ENCODE measurements around the gene ZWILCH. TPM values are rescaled to one million over a fixed set of nuclear protein-coding genes. Genes with fewer than 3 reads are reported as not detected.

The ZWILCH gene
- polyA plus RNA-seq, 2 donors, result 4.5 to 7.9 TPM

DNA sequence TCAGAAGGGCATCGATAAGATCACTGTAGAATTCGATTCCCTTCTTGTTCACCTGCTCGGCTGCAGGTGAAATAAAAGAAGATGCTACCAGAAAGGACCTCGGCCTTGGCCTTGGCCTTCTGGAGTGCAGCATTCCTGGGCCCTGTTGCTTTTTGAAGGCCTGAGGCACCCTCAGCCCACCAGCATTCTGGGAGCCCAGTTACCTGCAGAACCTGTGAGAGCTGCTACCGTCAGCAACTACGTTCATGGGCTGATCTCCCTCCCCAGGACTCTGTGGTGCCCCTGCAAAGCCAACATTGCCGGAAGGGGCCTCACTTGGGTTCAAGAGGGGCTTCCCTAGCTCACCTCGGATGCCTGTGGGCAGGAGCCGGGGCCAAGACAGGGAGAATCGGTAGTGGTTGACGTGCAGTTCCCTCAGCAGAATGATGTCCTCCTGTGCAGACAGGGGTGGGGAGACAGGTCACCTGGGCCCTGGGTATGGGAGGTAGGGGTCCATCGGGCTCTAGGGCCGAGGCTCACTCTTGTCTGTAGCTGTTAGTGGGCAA is 58.5 kb downstream of the ZWILCH start:
- H3K36me3 ChIP-seq (ENCODE audit: control insufficient read depth in 2 of 2, insufficient read depth in 2 of 2, low read length in 1 of 2), result no peaks in the 10 kb centered on the region
- no peak overlapping the region for H3K27ac ChIP-seq (ENCODE audit: low read depth in 2 of 2, low read length in 1 of 2)
- H3K9me3 ChIP-seq (ENCODE audit: control insufficient read depth in 2 of 2, insufficient read depth in 1 of 2, low read depth in 1 of 2, low read length in 1 of 2), result no peaks in the 10 kb centered on the region
- H3K27me3 ChIP-seq (ENCODE audit: control insufficient read depth in 1 of 2, insufficient read depth in 2 of 2, low read length in 2 of 2), result no peaks in the 10 kb centered on the region
- WGBS, 2 donors, result 93 to 94% methylated on average over 13 of the region's 13 CpGs
- H3K4me1 ChIP-seq (ENCODE audit: control insufficient read depth in 2 of 2, insufficient read depth in 2 of 2, low read length in 1 of 2), result no peaks in the 10 kb centered on the region
- H3K4me3 ChIP-seq (ENCODE audit: low read depth in 1 of 2, low read length in 2 of 2), result no peak overlapping the region

DNA sequence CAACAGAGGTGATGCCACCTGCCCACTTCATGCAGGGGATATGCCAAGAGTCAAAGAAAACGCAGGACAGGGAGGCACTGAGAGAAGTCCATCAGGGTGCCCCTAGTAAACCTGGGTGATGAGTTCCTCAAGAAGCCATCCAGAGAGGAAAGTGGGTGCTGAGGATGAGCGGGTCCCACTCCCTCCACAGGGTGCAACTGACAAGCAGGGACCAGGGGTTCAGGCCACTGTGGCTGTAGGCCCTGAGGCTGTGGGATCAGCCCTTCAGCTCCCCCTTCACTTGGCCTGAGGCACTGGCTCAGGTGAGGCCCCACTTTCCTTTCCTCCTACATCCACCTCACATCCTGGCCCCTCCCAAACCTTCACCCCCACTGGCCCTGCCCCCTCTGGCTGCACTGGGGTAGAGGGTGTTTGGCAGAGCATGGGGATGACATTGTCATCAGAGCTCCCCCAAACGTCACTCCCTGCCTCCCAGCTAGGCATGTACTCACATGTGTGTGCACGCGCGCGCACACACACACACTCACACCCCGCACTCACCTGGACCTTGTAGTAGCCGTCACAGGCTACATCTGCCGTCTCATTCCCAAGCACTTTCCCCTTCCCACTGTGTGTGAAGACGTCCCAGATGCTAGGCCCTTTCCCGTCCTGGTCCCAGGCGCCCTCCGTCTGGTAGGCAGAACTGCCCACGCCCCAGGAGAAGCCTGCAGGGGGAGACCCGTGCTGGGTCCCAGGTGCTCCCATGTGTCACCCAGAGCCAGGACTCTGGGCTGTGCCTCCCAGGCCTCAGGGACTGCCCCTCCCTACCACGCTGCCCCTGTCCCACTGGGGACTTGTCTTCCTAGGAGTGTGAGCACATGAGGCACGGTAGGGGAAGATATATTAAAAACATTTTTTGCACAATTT is 59.3 kb downstream of the ZWILCH start:
- Histone ChIP-seq H3K4me1 (ENCODE audit: control insufficient read depth in 2 of 2, insufficient read depth in 2 of 2, low read length in 1 of 2) (no peaks in the 10 kb centered on the region), H3K27ac (ENCODE audit: low read depth in 2 of 2, low read length in 1 of 2) (no peak overlapping the region), H3K27me3 (ENCODE audit: control insufficient read depth in 1 of 2, insufficient read depth in 2 of 2, low read length in 2 of 2) (no peaks in the 10 kb centered on the region), H3K36me3 (ENCODE audit: control insufficient read depth in 2 of 2, insufficient read depth in 2 of 2, low read length in 1 of 2) (no peaks in the 10 kb centered on the region), H3K9me3 (ENCODE audit: control insufficient read depth in 2 of 2, insufficient read depth in 1 of 2, low read depth in 1 of 2, low read length in 1 of 2) (no peaks in the 10 kb centered on the region), H3K4me3 (ENCODE audit: low read depth in 1 of 2, low read length in 2 of 2) (no peak overlapping the region)
- WGBS, 2 donors, result 68 to 76% methylated on average over 18 of the region's 18 CpGs

DNA sequence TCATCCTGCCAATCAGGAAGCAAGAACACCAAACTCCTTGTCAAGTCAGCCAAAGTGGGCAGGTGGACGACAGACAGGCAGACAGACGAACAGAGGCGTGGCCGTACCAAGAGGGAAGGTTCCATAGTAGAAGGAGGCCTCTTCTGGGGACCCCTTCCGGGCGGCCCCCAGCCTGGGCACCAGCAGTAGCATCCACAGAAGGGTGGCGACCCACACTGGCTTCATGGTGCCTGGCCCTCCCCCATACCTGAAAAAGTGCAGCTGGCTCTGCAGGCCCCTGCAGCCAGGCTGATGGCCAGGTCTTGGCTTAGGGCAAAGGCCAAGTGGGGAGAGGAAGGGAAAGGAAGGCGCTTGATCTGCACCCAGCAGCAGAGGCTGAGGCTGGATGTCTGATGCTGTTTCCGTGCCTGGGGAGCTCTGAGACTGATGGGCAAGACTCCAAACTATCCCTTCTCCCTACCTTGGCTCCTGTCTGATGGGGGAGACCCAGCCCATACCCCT is 60.1 kb downstream of the ZWILCH start:
- H3K9me3 ChIP-seq (ENCODE audit: control insufficient read depth in 2 of 2, insufficient read depth in 1 of 2, low read depth in 1 of 2, low read length in 1 of 2), result no peaks in the 10 kb centered on the region
- H3K27me3 ChIP-seq (ENCODE audit: control insufficient read depth in 1 of 2, insufficient read depth in 2 of 2, low read length in 2 of 2), result no peaks in the 10 kb centered on the region
- H3K4me3 ChIP-seq (ENCODE audit: low read depth in 1 of 2, low read length in 2 of 2), result no peak overlapping the region
- no peak overlapping the region for H3K27ac ChIP-seq (ENCODE audit: low read depth in 2 of 2, low read length in 1 of 2)
- H3K4me1 ChIP-seq (ENCODE audit: control insufficient read depth in 2 of 2, insufficient read depth in 2 of 2, low read length in 1 of 2), result no peaks in the 10 kb centered on the region
- 74 to 85% methylated on average over 9 of the region's 9 CpGs for WGBS, 2 donors
- H3K36me3 ChIP-seq (ENCODE audit: control insufficient read depth in 2 of 2, insufficient read depth in 2 of 2, low read length in 1 of 2), result no peaks in the 10 kb centered on the region

DNA sequence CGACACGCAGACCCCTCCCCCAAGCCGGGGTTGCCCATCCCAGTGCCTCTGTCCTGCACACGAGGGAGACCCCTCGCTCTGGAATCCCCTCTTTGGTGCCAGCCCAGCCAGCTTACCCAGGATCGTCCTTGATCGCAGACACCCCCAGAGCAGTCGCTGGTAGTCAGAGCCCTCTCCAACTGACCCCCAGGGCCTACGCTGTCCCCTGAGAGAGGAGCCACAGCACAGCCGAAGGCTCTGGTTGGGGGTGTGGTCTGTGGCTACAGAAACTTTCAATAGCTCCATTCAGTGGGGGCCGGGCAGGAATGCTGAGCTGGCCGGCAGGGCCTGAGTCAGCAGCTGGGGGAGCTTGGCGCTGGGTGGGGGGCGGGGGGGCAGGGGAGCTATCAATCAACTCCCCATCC is 60.6 kb downstream of the ZWILCH start, which contains the start of gene LCTL:
TSS of gene LCTL (minus strand) at position 258 of the 404 bp plus-strand sequence. CDS start 633 bp downstream, outside the sequence.
- Histone ChIP-seq H3K27me3 (ENCODE audit: control insufficient read depth in 1 of 2, insufficient read depth in 2 of 2, low read length in 2 of 2) (no peaks in the 10 kb centered on the region), H3K4me3 (ENCODE audit: low read depth in 1 of 2, low read length in 2 of 2) (no peak within 1 kb of the TSS), H3K9me3 (ENCODE audit: control insufficient read depth in 2 of 2, insufficient read depth in 1 of 2, low read depth in 1 of 2, low read length in 1 of 2) (no peaks in the 10 kb centered on the region), H3K4me1 (ENCODE audit: control insufficient read depth in 2 of 2, insufficient read depth in 2 of 2, low read length in 1 of 2) (no peaks in the 10 kb centered on the region), H3K36me3 (ENCODE audit: control insufficient read depth in 2 of 2, insufficient read depth in 2 of 2, low read length in 1 of 2) (no peaks in the 10 kb centered on the region), H3K27ac (ENCODE audit: low read depth in 2 of 2, low read length in 1 of 2) (no peak within 1 kb of the TSS)
- WGBS, 2 donors, result 56 to 58% methylated on average over 14 of the region's 14 CpGs

DNA sequence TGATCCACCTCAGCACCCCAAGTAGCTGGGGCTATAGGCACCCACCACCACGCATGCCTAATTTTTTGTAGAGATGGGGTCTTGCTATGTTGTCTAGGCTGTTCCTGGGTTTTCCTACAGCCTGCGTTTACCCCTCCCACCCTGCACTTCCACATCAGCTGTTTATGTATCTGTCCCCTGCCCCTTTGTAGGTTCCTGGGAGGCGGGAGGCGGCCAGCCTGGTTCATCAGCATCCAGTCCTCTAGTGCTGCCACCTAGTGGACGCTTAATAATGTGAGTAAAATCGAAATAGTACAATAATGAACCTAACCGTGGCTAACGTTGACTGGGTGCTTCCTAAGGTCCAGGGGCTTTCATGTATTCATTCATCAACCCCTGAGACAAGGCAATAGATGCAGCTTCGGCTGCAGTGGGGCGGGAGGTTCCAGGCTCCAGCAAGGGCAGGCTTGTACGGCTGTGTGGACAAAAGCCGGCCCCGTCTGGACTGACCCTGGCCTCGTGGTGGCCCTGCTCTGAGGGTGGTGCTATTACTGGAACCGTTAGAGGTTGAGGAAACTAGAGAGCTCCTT is 61.9 kb downstream of the ZWILCH start:
- WGBS, 2 donors, result 29 to 32% methylated on average over 15 of the region's 15 CpGs
- no peak overlapping the region for H3K4me3 ChIP-seq (ENCODE audit: low read depth in 1 of 2, low read length in 2 of 2)
- no peak overlapping the region for H3K27ac ChIP-seq (ENCODE audit: low read depth in 2 of 2, low read length in 1 of 2)
- no peaks in the 10 kb centered on the region for H3K36me3 ChIP-seq (ENCODE audit: control insufficient read depth in 2 of 2, insufficient read depth in 2 of 2, low read length in 1 of 2)
- H3K27me3 ChIP-seq (ENCODE audit: control insufficient read depth in 1 of 2, insufficient read depth in 2 of 2, low read length in 2 of 2), result no peaks in the 10 kb centered on the region
- H3K4me1 ChIP-seq (ENCODE audit: control insufficient read depth in 2 of 2, insufficient read depth in 2 of 2, low read length in 1 of 2), result no peaks in the 10 kb centered on the region
- no peaks in the 10 kb centered on the region for H3K9me3 ChIP-seq (ENCODE audit: control insufficient read depth in 2 of 2, insufficient read depth in 1 of 2, low read depth in 1 of 2, low read length in 1 of 2)

DNA sequence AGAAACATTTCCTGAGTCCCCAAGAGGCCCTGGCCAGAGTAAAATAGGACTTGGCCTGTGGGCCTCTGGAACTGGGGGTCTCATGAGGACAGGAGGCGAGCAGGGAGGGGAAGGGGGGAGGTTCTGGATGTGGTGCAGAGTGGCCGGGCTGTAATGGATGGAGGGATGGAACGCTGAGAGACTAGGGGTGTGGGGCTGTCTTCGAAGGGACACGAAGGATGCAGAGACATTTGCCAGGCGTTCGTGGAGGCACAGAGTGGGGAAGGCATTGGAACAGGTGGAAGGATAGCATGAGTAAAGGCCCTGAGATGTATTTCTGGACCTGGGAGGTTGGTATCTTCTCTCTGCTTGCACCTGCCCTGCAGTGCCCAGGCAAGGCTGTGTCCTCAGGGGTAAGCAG is 62.8 kb downstream of the ZWILCH start:
- Histone ChIP-seq H3K27ac (ENCODE audit: low read depth in 2 of 2, low read length in 1 of 2) (no peak overlapping the region), H3K4me3 (ENCODE audit: low read depth in 1 of 2, low read length in 2 of 2) (no peak overlapping the region), H3K9me3 (ENCODE audit: control insufficient read depth in 2 of 2, insufficient read depth in 1 of 2, low read depth in 1 of 2, low read length in 1 of 2) (no peaks in the 10 kb centered on the region), H3K4me1 (ENCODE audit: control insufficient read depth in 2 of 2, insufficient read depth in 2 of 2, low read length in 1 of 2) (no peaks in the 10 kb centered on the region), H3K36me3 (ENCODE audit: control insufficient read depth in 2 of 2, insufficient read depth in 2 of 2, low read length in 1 of 2) (no peaks in the 10 kb centered on the region), H3K27me3 (ENCODE audit: control insufficient read depth in 1 of 2, insufficient read depth in 2 of 2, low read length in 2 of 2) (no peaks in the 10 kb centered on the region)
- WGBS, 2 donors, result 88 to 91% methylated on average over 7 of the region's 7 CpGs

DNA sequence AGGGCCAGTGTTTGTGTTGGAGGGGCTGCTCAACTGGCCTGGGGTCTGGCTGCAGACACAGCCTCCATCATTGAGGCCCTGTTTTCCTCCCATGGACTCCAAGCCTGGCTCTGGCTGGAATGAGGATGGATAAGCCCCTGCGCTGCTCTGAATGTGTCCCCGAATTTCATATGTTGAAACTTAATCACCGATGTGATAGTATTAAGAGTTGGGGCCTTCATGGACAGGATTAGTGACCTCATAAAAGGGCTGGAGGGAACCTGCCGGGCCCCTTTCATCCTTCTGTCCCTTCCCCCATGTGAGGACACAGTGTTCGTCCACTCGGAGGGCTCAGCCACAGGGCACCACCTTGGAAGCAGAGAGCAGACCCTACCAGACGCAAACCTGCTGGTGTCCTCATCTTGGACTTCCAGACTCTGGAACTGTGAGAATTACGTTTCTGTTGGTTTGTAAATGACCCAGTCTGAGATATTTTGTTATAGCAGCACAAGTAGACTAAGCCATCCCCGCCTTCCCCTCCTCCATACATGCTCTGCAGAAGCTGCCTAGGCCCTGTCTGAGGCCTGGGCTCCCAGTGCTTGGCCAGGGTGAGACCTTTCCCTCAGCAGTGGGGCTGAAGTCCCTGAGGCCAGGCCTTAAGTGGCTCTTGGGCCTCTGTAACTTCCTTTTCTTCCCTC is 64.5 kb downstream of the ZWILCH start:
- no peak overlapping the region for H3K27ac ChIP-seq (ENCODE audit: low read depth in 2 of 2, low read length in 1 of 2)
- no peaks in the 10 kb centered on the region for H3K36me3 ChIP-seq (ENCODE audit: control insufficient read depth in 2 of 2, insufficient read depth in 2 of 2, low read length in 1 of 2)
- no peaks in the 10 kb centered on the region for H3K27me3 ChIP-seq (ENCODE audit: control insufficient read depth in 1 of 2, insufficient read depth in 2 of 2, low read length in 2 of 2)
- no peaks in the 10 kb centered on the region for H3K4me1 ChIP-seq (ENCODE audit: control insufficient read depth in 2 of 2, insufficient read depth in 2 of 2, low read length in 1 of 2)
- no peaks in the 10 kb centered on the region for H3K9me3 ChIP-seq (ENCODE audit: control insufficient read depth in 2 of 2, insufficient read depth in 1 of 2, low read depth in 1 of 2, low read length in 1 of 2)
- no peak overlapping the region for H3K4me3 ChIP-seq (ENCODE audit: low read depth in 1 of 2, low read length in 2 of 2)
- 78 to 82% methylated on average over 9 of the region's 9 CpGs for WGBS, 2 donors

DNA sequence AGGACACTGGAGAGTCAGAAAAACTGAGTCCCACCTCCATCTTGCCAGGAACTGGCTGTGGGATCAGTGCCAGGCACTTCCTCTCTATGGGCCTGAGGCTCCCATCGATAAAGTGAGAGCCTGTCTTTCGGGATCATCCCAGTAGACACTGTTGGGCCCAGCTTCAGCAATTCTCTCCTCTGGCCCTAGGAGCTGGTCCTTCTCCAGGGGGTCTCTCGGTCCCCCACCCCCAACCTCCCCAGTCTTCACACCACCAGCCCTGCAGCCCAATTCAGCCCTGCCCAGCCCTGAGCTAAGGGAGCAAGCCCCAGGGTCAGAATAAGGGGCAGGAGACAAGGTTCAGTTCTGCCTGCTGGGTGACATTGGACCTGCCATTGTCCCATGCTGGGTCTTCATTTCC is 65.2 kb downstream of the ZWILCH start:
- Histone ChIP-seq H3K9me3 (ENCODE audit: control insufficient read depth in 2 of 2, insufficient read depth in 1 of 2, low read depth in 1 of 2, low read length in 1 of 2) (no peaks in the 10 kb centered on the region), H3K4me3 (ENCODE audit: low read depth in 1 of 2, low read length in 2 of 2) (no peak overlapping the region), H3K4me1 (ENCODE audit: control insufficient read depth in 2 of 2, insufficient read depth in 2 of 2, low read length in 1 of 2) (no peaks in the 10 kb centered on the region), H3K27ac (ENCODE audit: low read depth in 2 of 2, low read length in 1 of 2) (no peak overlapping the region), H3K27me3 (ENCODE audit: control insufficient read depth in 1 of 2, insufficient read depth in 2 of 2, low read length in 2 of 2) (no peaks in the 10 kb centered on the region), H3K36me3 (ENCODE audit: control insufficient read depth in 2 of 2, insufficient read depth in 2 of 2, low read length in 1 of 2) (no peaks in the 10 kb centered on the region)
- 78 to 83% methylated on average over 3 of the region's 3 CpGs for WGBS, 2 donors

DNA sequence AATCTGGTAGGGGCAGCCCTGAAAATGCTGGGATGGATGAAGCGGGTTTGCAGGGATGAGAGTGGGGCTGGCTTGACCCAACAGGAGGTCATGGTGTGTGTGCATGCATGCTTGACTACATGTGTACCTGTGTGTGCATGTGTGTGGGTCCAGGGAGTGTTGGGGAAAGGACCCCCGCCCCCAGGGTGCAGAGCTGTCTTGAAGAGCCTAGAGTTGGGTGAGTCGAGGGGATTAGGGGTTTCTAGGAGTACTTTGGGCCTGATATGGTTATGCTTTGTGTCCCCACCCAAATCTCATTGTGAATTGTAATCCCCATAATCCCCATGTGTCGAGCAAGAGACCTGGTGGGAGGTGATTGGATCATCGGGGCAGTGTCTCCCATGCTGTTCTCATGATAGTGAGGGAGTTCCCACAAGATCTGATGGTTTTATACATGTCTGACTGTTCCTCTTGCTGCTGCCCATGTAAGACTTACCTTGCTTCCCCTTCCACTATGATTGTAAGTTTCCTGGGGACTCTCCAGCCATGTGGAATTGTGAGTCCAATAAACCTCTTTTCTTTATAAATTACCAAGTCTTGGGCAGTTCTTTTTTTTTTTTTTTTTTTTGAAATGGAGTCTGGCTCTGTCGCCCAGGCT is 65.8 kb downstream of the ZWILCH start:
- H3K36me3 ChIP-seq (ENCODE audit: control insufficient read depth in 2 of 2, insufficient read depth in 2 of 2, low read length in 1 of 2), result no peaks in the 10 kb centered on the region
- no peaks in the 10 kb centered on the region for H3K27me3 ChIP-seq (ENCODE audit: control insufficient read depth in 1 of 2, insufficient read depth in 2 of 2, low read length in 2 of 2)
- WGBS, 2 donors, result 71 to 86% methylated on average over 5 to 6 of the region's 6 CpGs
- H3K9me3 ChIP-seq (ENCODE audit: control insufficient read depth in 2 of 2, insufficient read depth in 1 of 2, low read depth in 1 of 2, low read length in 1 of 2), result no peaks in the 10 kb centered on the region
- H3K27ac ChIP-seq (ENCODE audit: low read depth in 2 of 2, low read length in 1 of 2), result no peak overlapping the region
- H3K4me3 ChIP-seq (ENCODE audit: low read depth in 1 of 2, low read length in 2 of 2), result no peak overlapping the region
- no peaks in the 10 kb centered on the region for H3K4me1 ChIP-seq (ENCODE audit: control insufficient read depth in 2 of 2, insufficient read depth in 2 of 2, low read length in 1 of 2)
